Measurements from ENCODE around the gene MEIS2. TPM values are rescaled to one million over a fixed set of nuclear protein-coding genes. Genes with fewer than 3 reads are reported as not detected.

MEIS2 gene
- total RNA-seq, 6 donors from 2014 or later, result 13.7 to 53.4 (median 21.4) TPM

DNA sequence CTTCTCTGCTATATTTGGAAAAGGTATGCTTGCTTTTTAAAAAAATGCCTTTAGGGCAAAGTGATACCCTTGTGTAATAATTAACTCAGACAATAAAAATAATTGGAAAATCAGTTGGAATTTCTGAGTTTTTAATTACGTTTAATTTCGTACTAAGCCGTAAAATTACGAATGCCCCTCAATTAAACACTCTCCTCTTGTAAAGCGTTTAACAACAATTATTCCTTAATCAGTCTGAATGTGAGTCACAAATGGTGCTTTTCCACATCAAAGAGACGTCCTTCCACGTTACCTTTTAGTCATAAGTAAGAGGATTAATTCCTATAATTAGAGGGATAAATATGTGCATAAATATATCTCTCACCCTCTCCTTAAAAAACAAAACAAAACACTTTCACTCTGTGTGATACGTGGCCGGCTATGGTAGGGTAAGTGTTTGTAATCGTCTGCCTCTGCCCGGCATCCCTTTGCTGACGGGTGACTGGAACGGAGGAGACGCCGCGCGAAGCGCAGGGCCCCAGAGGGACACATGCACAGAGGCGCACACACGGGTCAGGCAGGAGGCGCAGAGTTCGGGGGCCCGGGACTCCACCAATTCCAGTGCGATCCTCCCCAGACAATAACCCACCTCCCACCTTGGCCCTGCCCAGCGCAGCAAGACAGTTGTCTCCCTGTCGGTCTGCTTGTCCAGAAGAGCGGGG, 9.7 kb upstream of the MEIS2 start:
- peak overlapping the region in 1 of 4 donors; percentile 43 for H3K27ac ChIP-seq
- 21 to 33% methylated on average over 26 of the region's 27 CpGs for WGBS, 2 donors
- peaks cover 0 to 48% (median 5%) of the 10 kb centered on the region in 4 donors for H3K27me3 ChIP-seq
- peaks cover 4 to 16% (median 6%) of the 10 kb centered on the region in 4 donors for H3K4me1 ChIP-seq
- DNase-seq (peak in 1 of 2 donors; percentile 72), ATAC-seq (ENCODE audit: low FRiP score in 2 of 2) (peak in 1 of 2 donors; percentile 79)
- TF ChIP-seq EP300 (IDR thresholded peaks at IDR 0.05), result no peak
- no peak for TF ChIP-seq POLR2A (IDR thresholded peaks at IDR 0.05)
- TF ChIP-seq POLR2AphosphoS5 (IDR thresholded peaks at IDR 0.05), result no peak
- TF ChIP-seq, protein P1, sequence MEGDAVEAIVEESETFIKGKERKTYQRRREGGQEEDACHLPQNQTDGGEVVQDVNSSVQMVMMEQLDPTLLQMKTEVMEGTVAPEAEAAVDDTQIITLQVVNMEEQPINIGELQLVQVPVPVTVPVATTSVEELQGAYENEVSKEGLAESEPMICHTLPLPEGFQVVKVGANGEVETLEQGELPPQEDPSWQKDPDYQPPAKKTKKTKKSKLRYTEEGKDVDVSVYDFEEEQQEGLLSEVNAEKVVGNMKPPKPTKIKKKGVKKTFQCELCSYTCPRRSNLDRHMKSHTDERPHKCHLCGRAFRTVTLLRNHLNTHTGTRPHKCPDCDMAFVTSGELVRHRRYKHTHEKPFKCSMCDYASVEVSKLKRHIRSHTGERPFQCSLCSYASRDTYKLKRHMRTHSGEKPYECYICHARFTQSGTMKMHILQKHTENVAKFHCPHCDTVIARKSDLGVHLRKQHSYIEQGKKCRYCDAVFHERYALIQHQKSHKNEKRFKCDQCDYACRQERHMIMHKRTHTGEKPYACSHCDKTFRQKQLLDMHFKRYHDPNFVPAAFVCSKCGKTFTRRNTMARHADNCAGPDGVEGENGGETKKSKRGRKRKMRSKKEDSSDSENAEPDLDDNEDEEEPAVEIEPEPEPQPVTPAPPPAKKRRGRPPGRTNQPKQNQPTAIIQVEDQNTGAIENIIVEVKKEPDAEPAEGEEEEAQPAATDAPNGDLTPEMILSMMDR (IDR thresholded peaks at IDR 0.05), result no peak
- no peaks in the 10 kb centered on the region for H3K9me3 ChIP-seq
- H3K36me3 ChIP-seq, result no peaks in the 10 kb centered on the region
- H3K4me3 ChIP-seq, result peak overlapping the region in 3 of 4 donors; percentile 32 to 41 (median 40)

DNA sequence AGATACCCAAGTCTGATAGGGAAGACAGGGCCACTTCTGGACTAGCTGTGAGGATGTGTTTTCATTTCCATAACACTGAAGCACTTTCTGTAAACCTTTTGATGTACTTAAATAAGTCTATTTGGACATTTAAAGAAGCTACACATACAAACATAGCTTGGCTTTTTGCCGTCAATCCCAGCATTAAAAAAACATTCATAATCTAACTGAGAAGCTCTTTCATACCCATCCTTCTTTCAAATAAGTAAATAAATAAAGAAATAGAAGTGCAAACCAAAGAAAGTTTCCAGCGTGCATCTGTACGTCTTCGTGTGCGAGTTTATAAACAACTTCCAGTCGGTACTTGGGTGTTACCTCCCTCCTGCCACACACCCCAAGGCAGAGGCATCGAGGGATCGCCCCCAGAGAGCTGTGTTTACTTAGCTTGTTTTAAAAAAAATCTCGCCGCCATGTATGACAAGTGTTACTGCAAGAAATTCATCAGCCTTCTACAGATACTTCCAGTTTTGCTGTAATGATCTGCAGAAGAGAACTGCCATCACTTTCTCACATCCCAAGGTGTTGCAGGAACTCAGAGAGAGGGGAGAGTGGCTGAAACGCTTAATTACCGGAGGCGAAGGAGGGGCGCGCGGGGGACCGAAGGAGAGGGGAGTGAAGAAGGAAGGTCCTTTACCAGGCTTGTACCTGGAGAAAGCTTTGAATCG, 9.0 kb upstream of the MEIS2 start:
- no peak overlapping the region for H3K4me3 ChIP-seq
- DNase-seq (no peak), ATAC-seq (ENCODE audit: low FRiP score in 2 of 2) (no peak)
- H3K27ac ChIP-seq, result no peak overlapping the region
- peaks cover 4 to 16% (median 6%) of the 10 kb centered on the region in 4 donors for H3K4me1 ChIP-seq
- 49 to 52% methylated on average over 18 of the region's 18 CpGs for WGBS, 2 donors
- no peaks in the 10 kb centered on the region for H3K36me3 ChIP-seq
- H3K27me3 ChIP-seq, result peaks cover 0 to 48% (median 5%) of the 10 kb centered on the region in 4 donors
- TF ChIP-seq POLR2AphosphoS5 (IDR thresholded peaks at IDR 0.05) (no peak), EP300 (IDR thresholded peaks at IDR 0.05) (no peak), POLR2A (IDR thresholded peaks at IDR 0.05) (no peak)
- TF ChIP-seq, protein P1 (IDR thresholded peaks at IDR 0.05), result no peak
- no peaks in the 10 kb centered on the region for H3K9me3 ChIP-seq

DNA sequence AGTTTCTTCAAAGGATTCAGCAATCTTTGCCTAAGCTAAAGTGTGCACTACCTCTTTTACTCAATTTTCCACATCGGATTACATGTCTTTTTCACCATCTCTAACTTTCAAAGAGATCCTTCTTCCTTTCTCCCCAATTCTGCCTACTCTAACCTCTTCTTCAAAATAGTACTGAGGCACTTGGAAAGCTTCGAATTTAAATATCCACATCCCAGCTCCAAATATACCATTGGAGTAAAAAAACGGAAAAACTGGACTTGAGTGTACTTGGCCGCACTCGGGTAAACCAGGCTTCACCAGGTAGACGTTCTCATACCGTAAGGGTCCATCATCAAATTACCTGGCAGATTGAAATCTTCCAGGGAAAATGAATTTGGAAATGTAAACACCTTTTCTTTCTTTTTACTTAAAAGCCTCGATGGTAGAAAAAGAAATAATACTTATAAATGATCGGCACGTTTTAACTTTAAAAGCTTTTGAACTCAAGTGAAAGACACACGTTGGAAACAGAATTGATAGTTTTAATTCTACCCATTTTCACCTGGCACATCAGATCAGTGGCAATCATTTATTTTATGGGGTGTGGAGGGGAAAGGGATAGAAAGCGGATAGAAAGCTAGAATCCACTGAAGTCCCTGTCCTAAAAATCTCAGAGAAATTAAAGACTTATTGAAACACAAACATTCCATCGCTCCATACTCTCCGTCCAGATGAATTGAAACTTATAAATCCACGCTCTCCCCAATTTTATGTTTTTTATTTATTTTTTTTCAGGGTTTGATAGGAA, 8.2 kb upstream of the MEIS2 start:
- Histone ChIP-seq H3K4me1 (peaks cover 4 to 16% (median 6%) of the 10 kb centered on the region in 4 donors), H3K9me3 (no peaks in the 10 kb centered on the region), H3K27ac (no peak overlapping the region), H3K36me3 (no peaks in the 10 kb centered on the region), H3K4me3 (no peak overlapping the region), H3K27me3 (peaks cover 0 to 48% (median 5%) of the 10 kb centered on the region in 4 donors)
- 64 to 66% methylated on average over 15 of the region's 15 CpGs for WGBS, 2 donors
- ATAC-seq (ENCODE audit: low FRiP score in 2 of 2) (no peak), DNase-seq (no peak)
- TF ChIP-seq POLR2A (IDR thresholded peaks at IDR 0.05), result no peak
- TF ChIP-seq, protein P1 (IDR thresholded peaks at IDR 0.05), result no peak
- TF ChIP-seq POLR2AphosphoS5 (IDR thresholded peaks at IDR 0.05), result no peak
- no peak for TF ChIP-seq EP300 (IDR thresholded peaks at IDR 0.05)

DNA sequence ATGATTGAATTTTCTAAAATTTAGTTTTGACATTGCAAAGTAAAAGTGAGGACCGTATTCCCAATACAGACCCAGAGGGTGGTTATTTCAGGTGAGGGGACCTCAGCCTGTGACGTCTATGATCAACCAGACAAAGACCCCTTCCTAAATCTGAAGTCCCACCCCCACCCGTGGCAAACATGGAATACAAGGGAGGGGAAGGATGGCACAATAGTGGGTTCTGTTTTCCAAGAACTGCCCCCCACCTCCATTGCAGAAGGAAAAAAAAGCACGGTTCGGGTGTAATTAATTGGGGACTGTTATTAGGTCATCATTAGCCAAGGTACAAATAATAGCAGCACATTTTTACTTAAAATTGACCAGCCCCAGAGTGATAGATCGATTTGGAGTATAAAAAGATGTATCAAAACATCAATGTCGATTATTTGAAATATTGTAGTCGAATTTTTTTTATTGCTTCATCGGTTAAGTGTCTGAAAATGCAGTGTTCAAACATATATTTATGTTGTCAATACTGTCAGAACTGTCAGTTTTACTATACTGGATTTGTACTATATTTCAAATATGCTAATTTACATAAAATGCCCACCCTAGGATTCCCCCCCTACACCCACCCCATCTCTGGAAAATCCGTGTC, 7.5 kb upstream of the MEIS2 start:
- WGBS, 2 donors, result 56 to 69% methylated on average over 10 of the region's 10 CpGs
- ATAC-seq (ENCODE audit: low FRiP score in 2 of 2), result no peak
- no peak overlapping the region for H3K4me3 ChIP-seq

More for the DNA sequence above, 7.5 kb upstream of the MEIS2 start:
- Histone ChIP-seq H3K27me3 (peaks cover 0 to 48% (median 5%) of the 10 kb centered on the region in 4 donors), H3K9me3 (no peaks in the 10 kb centered on the region), H3K4me1 (peaks cover 5 to 16% (median 6%) of the 10 kb centered on the region in 4 donors), H3K27ac (no peak overlapping the region), H3K36me3 (no peaks in the 10 kb centered on the region)
- TF ChIP-seq, protein P1 (IDR thresholded peaks at IDR 0.05), result no peak
- TF ChIP-seq POLR2AphosphoS5 (IDR thresholded peaks at IDR 0.05) (no peak), POLR2A (IDR thresholded peaks at IDR 0.05) (no peak), EP300 (IDR thresholded peaks at IDR 0.05) (no peak)
- DNase-seq, result no peak
